HG03521 (cell line): ENCODE data around the gene ARHGAP9.
"Not testable (repeated sequence)": the region's sequence is repeated elsewhere in the genome, so short reads cannot be mapped to it uniquely, and the experiment has no call there.

Experiments
- ATAC-seq: cut with Tn5 transposase; IDR thresholded peaks from one replicate; pipeline ENCODE4 v1.9.1; 2021; ENCODE audit warnings: mild to moderate bottlenecking, moderate library complexity; ENCODE audit not compliant: unreplicated experiment

The ARHGAP9 gene

DNA sequence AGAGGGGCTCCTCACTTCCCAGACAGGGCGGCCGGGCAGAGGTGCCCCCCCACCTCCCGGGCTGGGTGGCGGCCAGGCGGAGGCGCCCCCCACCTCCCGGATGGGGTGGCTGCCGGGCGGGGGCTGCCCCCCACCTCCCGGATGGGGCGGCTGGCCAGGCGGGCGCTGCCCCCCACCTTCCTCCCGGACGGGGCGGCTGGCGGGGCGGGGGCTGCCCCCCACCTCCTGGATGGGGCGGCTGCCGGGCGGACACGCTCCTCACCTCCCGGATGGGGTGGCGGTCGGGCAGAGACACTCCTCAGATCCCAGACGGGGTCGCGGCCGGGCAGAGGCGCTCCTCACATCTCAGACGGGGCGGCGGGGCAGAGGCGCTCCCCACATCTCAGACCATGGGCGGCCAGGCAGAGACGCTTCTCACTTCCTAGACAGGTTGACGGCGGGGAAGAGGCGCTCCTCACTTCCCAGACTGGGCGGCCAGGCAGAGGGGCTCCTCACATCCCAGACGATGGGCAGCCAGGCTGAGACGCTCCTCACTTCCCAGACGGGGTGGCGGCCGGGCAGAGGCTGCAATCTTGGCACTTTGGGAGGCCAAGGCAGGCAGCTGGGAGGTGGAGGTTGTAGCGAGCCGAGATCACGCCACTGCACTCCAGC lies 15.5 kb upstream of the ARHGAP9 start:
- ATAC-seq, result not testable (repeated sequence)

GRCh38 chr12:57491393-57492280 lies 12.0 kb upstream of the ARHGAP9 start:
- no peak for ATAC-seq

- no peak for ATAC-seq
Measured at GRCh38 chr12:57490126-57490525, 10.5 kb upstream of the ARHGAP9 start.

DNA sequence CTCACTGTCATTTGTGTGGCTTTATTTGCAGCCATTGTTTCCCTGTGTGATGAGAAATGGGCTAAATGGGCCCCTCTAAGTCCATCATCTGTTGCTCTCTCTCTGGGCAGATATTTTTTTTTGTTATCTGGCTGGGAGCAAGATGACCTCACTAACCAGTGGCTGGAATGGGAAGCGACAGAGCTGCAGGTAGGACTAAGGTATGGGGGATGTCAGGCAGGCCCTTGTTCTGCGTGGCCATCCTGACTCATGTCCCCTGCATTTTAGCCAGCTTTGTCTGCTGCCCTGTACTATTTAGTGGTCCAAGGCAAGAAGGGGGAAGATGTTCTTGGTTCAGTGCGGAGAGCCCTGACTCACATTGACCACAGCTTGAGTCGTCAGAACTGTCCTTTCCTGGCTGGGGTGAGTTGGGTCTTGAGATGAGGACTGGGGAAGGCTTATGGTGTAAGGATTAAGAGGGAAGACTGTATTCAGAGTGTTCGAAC lies 9.5 kb upstream of the ARHGAP9 start:
- ATAC-seq, result no peak

DNA sequence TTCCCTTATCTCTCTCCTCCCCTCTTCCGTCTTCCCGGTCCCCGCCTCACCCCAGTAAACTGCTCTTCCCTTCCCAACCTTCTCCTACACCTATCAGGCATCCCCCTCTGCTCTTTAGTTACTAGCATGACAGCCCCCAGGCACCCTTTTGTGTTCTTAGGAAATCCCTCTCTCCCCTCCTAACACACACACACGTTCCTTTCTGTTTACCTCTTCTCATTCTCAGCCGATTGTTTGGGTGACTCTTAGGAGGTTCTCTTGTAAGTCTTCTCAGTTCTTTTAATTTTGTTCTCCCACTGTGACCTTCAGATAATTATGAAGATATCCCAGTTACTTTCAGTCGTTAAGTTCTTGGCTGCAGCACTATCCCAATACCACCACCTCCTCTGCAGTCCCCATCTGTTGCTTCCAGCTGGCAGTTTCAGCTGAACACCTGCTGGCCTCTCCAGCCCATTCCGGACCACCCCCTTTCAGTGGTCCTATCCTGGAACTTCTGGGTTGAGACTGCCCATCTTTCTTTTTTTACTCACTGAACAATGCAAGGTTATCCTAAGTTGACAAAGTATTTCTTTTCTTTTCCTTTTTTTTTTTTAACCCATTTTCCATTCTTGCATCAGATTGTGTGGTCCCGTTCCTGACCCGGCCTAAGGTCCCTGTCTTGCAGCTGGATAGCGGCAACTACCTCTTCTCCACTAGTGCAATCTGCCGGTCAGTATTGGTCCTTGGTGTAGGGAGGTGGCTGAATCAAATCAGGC lies 8.9 kb upstream of the ARHGAP9 start:
- no peak for ATAC-seq

DNA sequence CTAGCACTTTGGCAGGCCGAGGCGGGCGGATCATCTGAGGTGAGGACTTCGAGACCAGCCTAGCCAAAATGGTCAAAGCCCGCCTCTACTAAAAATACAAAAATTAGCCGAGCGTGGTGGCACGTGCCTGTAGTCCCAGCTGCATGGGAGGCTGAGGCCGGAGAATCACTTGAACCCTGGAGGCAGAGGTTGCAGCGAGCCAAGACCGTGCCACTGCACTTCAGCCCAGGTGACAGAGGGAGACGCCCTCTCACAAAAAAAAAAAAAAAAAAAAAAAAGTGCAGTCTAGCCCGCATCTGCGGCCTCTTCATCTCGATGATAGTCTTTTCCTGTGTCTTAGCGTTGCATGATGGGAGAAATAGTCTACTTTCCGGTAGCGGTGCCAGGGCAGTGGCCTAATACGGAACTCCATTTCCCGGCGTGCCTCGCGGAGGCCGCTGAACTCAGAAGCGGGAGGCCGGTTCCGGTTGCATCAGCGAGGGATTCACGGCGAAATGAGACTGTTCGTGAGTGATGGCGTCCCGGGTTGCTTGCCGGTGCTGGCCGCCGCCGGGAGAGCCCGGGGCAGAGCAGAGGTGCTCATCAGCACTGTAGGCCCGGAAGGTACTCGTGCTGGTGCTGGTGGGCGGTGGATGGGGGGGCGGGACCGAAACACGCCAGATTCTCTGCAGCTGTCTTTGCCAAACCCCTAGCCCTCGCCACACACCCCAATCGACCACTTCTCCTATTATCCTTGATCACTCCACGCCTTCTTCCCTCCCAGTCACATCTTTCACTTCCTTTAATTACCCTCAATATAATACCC lies 8.1 kb upstream of the ARHGAP9 start, which contains the start of gene MARS1:
MARS1 (plus strand) TSS at position 472 of the 805 bp plus-strand sequence; CDS start at position 495, 23 bp downstream.
- ATAC-seq, result peak; percentile 96

DNA sequence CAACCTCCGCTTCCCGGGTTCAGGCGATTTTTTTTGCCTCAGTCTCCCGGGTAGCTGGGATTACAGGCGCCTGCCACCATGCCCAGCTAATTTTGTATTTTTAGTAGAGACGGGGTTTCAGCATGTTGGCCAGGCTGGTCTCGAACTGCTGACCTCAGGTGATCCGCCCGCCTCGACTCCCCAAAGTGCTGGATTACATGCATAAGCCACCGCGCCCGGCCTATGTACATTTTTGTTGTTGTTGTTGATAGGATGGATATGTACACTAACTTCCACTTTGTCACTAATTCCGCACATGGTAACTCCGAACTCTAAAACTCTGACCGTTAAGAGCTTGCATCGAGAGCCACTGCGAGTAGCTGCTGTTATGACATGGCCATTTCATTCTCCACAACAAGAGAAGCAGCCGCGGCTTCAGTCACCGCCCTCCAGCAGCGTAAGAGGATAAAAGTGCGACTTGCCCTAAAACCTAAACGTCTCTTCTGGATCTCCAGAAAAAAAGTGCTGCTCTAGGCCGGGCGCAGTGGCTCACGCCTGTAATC lies 7.5 kb upstream of the ARHGAP9 start:
- ATAC-seq, result no peak

GRCh38 chr12:57485695-57486094 lies 6.0 kb upstream of the ARHGAP9 start:
- no peak for ATAC-seq

DNA sequence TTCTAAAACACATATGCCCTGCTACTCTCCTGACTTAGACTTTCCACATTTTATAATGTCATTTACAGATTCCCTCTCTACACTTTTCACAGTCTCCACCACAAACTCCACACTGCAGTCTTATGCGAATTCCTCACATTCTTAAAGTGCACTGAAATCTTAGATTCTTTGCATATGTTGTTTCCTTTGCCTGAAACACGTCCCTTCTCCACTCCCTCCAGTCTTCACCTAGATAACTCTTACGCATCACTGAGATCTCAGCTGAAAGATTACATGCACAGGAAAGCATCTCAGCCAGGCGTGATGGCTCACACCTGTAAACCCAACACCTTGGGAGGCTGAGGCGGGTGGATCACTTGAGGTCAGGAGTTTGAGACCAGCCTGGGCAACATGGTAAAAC lies 3.8 kb upstream of the ARHGAP9 start:
- ATAC-seq, result no peak

DNA sequence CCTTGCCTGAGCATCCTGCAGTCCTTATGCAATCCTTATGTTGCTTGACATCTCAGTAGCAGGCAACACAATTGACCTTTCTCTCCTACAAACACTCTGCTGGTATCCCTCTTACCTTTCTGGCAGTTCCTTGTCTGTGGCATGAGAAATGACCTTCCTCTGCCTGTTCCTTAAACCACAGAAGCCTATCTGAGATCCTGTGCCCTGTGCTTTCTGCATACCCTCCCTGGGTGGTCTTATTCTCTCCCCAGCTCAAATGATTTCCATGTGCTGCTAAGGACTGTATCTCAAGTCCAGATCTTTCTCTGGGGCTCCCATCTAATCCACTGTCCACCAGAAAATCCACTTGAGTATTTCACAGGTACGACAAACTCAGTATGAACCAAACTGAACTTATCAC lies 2.0 kb upstream of the ARHGAP9 start:
- no peak for ATAC-seq

DNA sequence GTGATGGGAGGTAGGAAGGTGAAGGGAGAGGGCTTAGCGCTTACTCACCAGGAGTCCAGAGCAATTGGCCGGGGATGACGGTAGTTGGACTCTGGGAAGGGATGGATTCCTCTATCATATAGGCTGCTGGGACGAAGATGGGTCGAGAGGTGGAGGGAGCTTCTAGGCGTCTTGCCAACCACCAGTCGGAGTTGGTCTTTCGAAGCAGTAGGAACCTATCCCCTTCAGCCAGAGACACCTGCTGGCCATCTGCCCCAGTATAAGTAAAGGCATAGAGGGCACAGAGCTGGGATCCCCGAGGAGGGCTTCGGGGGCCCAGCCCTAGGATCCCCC lies 657 bp downstream of the ARHGAP9 start:
- ATAC-seq, result no peak

DNA sequence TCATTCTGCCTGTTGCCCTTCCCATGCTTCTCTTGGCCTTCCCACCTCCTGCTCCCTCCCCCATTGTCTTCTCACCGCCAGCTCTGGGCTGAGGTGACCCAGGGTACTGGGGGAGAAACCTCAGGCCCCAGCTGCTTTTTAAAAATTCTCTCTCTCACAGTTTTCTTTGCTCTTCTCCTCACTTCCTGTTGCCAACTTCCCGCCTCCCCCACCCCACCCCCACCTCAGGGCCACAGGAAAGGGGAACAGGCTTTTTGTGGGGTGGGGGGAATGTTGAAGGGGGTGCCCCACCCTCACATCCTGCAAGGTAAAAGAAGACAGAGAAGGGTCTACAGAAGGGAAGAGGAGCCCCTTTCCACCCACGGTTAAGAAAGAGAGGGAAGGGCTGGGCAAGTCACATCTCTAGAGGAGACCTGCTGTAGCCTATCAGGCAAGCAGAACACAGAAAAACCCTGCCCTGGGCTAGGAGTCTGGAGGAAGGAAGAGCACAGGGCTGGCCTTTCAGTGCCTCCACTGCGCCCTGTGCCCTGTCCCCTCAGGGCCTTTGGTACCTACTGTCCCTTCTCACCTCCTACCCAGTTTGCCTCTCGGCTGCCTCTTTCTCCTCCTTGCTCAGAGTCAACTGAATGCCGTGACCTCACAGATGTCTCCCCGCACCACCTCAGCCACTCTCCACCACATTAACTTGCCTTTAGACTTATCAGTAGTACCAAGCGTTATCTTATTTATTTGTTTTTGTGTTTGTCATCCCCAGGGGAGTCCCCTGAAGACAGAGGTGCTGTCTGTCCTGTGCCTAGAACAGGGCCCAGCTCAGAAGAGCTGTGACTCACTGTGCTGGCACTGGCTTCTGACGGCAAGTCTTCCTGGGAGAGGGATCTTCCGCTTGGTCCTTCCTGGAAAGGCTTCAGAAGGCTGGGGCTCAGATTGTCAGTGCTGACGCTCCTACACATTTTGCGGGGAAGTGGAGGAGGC lies 1.7 kb downstream of the ARHGAP9 start:
- no peak for ATAC-seq

- no peak for ATAC-seq
Measured at GRCh38 chr12:57476993-57477709, 2.5 kb downstream of the ARHGAP9 start.

DNA sequence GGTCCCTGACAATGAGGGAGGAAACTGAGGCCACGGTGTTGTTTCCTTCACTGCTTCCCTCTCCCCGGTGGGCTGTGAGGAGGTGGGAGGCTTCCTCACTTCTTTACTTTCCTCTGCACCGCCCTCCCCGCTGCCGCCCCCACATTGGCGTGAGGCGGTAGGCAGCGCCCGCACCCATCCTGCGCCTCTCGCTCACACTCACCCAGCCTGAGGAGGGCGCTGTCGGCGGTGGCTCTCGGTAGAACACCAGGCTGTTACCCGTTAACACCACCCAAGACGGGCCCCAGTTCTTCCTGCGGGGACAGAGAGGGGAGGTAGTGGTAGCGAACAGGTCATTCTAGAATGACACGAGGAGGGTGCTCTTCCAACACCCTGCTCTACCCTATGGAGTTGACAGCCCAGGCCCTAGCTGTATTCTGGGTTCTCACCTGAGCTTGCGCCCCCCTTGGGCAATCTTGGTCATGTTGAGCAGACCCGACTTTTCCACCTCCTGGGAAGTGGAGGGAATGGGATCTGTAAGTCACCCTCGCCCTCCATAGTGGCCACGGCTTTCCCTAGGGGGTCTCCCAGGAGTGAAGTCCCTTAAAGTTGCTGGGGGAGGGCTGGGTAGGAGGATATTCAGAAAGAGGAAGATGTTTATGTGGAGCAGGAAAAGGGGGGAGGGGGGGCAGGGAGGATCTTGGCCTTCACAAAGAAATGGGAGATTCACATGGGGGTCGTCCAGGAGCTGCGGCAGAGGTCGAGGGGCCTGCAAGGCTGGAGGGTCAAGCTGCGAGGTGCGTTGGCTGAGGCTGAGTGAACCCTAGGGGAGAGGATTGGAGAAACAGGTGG lies 3.3 kb downstream of the ARHGAP9 start:
- ATAC-seq, result no peak

DNA sequence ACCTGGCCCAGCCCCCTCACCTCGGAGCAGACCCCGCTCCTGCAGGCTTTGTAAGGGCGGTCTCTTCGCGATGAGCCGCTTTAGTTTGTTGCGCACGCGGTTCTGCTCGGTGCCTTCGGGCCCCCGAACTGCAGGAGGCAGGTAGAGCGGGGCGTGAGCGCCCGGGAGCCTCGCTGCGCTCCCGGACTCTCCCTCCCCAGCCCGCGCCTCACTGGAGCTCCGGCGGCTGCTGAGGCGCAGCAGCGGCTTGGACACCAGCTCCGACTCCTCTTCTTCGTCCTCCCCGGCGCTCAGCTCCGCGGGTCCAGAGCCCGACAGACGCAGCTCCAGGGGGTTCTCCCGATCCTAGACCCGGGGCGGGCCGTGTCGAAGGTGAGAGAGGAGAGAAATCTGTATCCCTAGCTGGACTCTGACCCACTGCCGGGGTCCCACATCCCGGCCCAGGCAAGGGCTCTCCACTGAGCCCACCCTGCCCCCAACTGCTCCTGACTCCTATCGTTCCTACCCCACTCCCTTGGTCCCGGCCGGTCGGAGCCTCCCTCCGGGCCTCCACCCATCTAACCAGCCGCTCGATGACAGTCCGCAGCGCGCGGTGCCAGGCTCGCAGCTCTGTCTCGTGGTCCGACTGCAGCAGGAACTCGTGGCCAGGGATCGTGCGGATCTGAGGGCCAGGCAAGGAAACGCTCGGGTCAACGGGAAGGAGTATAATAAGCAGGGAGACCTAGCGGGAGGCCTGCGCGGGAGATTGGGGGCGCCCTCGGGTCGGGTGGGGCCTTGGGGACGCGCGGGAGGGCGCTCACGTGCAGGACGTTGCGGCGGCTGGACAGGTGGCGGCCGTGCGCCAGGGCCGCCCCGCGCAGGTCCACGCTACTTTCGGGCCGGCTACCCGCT lies 4.2 kb downstream of the ARHGAP9 start:
- no peak for ATAC-seq

DNA sequence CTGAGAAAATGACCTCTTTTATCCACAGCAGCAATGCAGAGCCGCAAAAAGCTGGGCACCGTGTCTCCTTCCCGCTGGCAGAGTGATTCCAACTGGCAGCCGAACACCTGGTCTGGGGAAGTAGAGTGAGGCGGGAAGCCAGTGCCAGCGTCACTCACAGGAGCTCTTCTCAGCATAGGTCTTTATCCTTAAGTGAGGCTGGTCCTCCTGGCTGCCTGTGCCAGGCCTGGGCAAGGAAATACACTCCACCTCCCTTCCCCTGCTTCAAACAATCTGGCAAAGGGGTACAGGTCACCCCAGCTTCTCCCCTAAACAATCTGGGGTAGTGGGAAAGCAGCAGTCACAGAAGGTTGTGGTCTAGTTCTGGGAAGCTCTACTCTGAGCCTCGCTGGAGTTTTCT lies 4.8 kb downstream of the ARHGAP9 start:
- ATAC-seq, result no peak

DNA sequence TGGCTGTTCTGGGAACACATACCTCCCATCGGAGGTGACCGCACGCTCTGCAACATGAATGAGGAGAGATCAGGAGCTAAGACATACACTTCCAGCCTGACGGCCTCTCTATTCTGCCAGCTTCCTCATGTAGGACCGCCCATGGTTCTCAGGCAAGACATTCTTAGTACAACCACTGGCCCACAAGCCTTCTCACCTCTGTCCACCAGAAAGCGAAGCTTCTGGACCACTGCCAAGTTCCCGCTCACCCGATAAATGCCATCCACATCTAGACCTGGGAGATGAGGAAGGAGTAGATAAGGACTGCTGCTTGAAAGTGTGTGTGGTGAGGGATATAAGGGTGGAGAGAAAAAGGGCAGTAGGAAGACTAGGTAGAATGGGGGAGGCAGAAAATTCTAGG lies 5.2 kb downstream of the ARHGAP9 start:
- ATAC-seq, result no peak
